K562 (cell line): ENCODE data around the gene STK26. TPM values are rescaled to one million over a fixed set of nuclear protein-coding genes. Genes with fewer than 3 reads are reported as not detected.

Experiments
- ATAC-seq: fragments of 200-7000 bp; cut with Tn5 transposase; 3 replicates; pipeline ENCODE4 v1.9.1; 2020; ENCODE audit warnings: moderate library complexity
- BruUV-seq: library from RNA; stranded (reverse); fragments of 400-500 nt; replicated peaks from 2 replicates; lab custom pipeline; 2021; lab: Mats Ljungman, UMichigan
- CTCF ChIA-PET: fragments of 300-600 bp; formaldehyde crosslinking; extraction: SDS; loops from one replicate; lab custom pipeline; 2021; ENCODE audit warnings: low intra/inter-chr PET ratio; lab: Yijun Ruan, JAX
- POLR2A ChIA-PET: fragments of 300-600, 350-650 bp; sonication (Branson Sonifier 250); formaldehyde crosslinking; extraction: SDS; loops from one replicate; lab custom pipeline; 2021; ENCODE audit warnings: antibody characterized with exemption, inconsistent platforms; lab: Yijun Ruan, JAX
- DNase-seq, 4 experiments: peaks; one replicate each; pipeline versions ENCODE4 v3.0.0 to v3.0.0-alpha.2; 2011 to 2018; ENCODE audit warnings: low spot score in 3 of 4, mixed read lengths in 3 of 4; ENCODE audit errors: extremely low read depth in 1 of 4
- FAIRE-seq: peaks from 2 replicates; lab custom pipeline; 2011; peaks lifted over from hg19 to GRCh38; lab: Jason Lieb, UNC
- H2AFZ ChIP-seq: 2 replicates; pipeline ENCODE4 v1.6.0; 2011; ENCODE audit warnings: low read depth, low read length, control low read depth, inconsistent platforms
- H3K27ac ChIP-seq: fragments of 200-600 bp; 3 replicates; pipeline ENCODE4 v1.8.0; 2011; ENCODE audit warnings: low read depth, mild to moderate bottlenecking, control low read depth, inconsistent platforms, low read length, moderate library complexity, mixed read lengths; ENCODE audit errors: extremely low read depth
- H3K27me3 ChIP-seq, 2 experiments: fragments of 300-600 bp in 1 of 2; 2 replicates in 1 of 2; 3 replicates in 1 of 2; pipeline versions ENCODE4 v1.6.0 to v1.8.0; 2011; ENCODE audit warnings: inconsistent platforms in 2 of 2, low read length in 2 of 2, mild to moderate bottlenecking in 1 of 2, mixed read lengths in 1 of 2, moderate library complexity in 1 of 2; ENCODE audit not compliant: control insufficient read depth in 2 of 2, insufficient read depth in 2 of 2
- H3K36me3 ChIP-seq: fragments of 300-600 bp; 3 replicates; pipeline ENCODE4 v1.8.0; 2011; ENCODE audit warnings: mild to moderate bottlenecking, low read length, inconsistent platforms; ENCODE audit not compliant: control insufficient read depth, insufficient read depth
- H3K4me1 ChIP-seq, 2 experiments: fragments of 200-600 bp in 1 of 2; replicated peaks in 1 of 2; 2 replicates in 1 of 2; 3 replicates in 1 of 2; pipeline versions ENCODE4 v1.5.1 to v1.8.0; 2011; ENCODE audit warnings: inconsistent platforms in 2 of 2, low read length in 2 of 2, mild to moderate bottlenecking in 1 of 2, mixed read lengths in 1 of 2, moderate library complexity in 1 of 2; ENCODE audit not compliant: control insufficient read depth in 2 of 2, insufficient read depth in 2 of 2
- H3K4me2 ChIP-seq: 2 replicates; pipeline ENCODE4 v1.6.1; 2011; ENCODE audit warnings: low read length, control low read depth, inconsistent platforms, mixed read lengths; ENCODE audit not compliant: insufficient read depth
- H3K4me3 ChIP-seq: fragments of 200-600 bp; sonication (generic), shearing (Covaris generic); 2 replicates; pipeline ENCODE4 v1.5.1; 2016; ENCODE audit warnings: control low read depth, inconsistent platforms
- H3K79me2 ChIP-seq: fragments of 200-600 bp; 3 replicates; pipeline ENCODE4 v1.8.0; 2011; ENCODE audit warnings: low read length, inconsistent platforms; ENCODE audit not compliant: control insufficient read depth, insufficient read depth
- H3K9ac ChIP-seq, 2 experiments: 2 replicates each; pipeline versions ENCODE4 v1.6.0 to v1.6.1; 2011; ENCODE audit warnings: low read depth in 2 of 2, low read length in 2 of 2, control low read depth in 1 of 2, inconsistent platforms in 1 of 2, mild to moderate bottlenecking in 1 of 2, mixed read lengths in 1 of 2; ENCODE audit not compliant: insufficient read depth in 1 of 2
- H3K9me1 ChIP-seq: one replicate; pipeline ENCODE4 v1.6.0; 2011; ENCODE audit warnings: inconsistent platforms, mild to moderate bottlenecking, low read length, moderate library complexity; ENCODE audit not compliant: control insufficient read depth, insufficient read depth
- H3K9me3 ChIP-seq: replicated peaks from 2 replicates; pipeline ENCODE4 v1.5.1; 2011; ENCODE audit warnings: low read depth, low read length, inconsistent platforms; ENCODE audit not compliant: control insufficient read depth, insufficient read depth
- H4K20me1 ChIP-seq: replicated peaks from 2 replicates; pipeline ENCODE4 v1.6.1; 2011; ENCODE audit warnings: low read length, inconsistent platforms, mixed read lengths; ENCODE audit not compliant: control insufficient read depth, insufficient read depth
- GTF2F1 ChIP-seq: IDR thresholded peaks from 2 replicates; pipeline ENCODE4 v1.6.1; 2011; ENCODE audit warnings: low read depth, low read length, improper control_type of control experiment
- KAT7 ChIP-seq: sonication (generic); formaldehyde crosslinking; IDR thresholded peaks from 2 replicates; pipeline ENCODE4 v1.8.0; 2022; ENCODE audit warnings: missing genetic modification reagents, mild to moderate bottlenecking, borderline replicate concordance
- SRSF3 ChIP-seq: fragments of 200-400 bp; formaldehyde crosslinking; IDR thresholded peaks from 2 replicates; pipeline ENCODE4 v1.6.1; 2016; ENCODE audit warnings: mild to moderate bottlenecking, low read length, moderate library complexity; ENCODE audit not compliant: insufficient read depth
- STAT5A ChIP-seq: IDR thresholded peaks from 2 replicates; pipeline ENCODE4 v1.6.1; 2012; ENCODE audit warnings: low read length, inconsistent platforms, borderline replicate concordance
- ZNF407 ChIP-seq: fragments of 450-650 bp; IDR thresholded peaks from 2 replicates; pipeline ENCODE4 v1.6.1; 2016; ENCODE audit warnings: low read depth
- WGBS: fragments of 100-300 bp; shearing (Covaris generic); methylation state at CpG from one replicate; pipeline ENCODE4 v1.1.6; 2016; ENCODE audit warnings: low coverage, mixed read lengths; ENCODE audit not compliant: insufficient coverage; ENCODE audit errors: missing lambda C conversion rate; 5-methylcytosine and 5-hydroxymethylcytosine counted together
- in situ Hi-C: fragments of 300-500 bp; cut with MboI; formaldehyde crosslinking; loops from 4 replicates; pipeline ENCODE4 v1.15.0; 2018; ENCODE audit warnings: inconsistent platforms, mixed read lengths
- intact Hi-C: fragments of 100-400 bp; cut with micrococcal nuclease; formaldehyde crosslinking; loops from 2 replicates; pipeline ENCODE4 v1.14.2; 2022
- polyA plus RNA-seq, 8 experiments: library from polyadenylated mRNA; depleted of rRNA in 4 of 8; stranded (reverse) in 5 of 8; unstranded in 3 of 8; fragments of >200 nt; fragmentation: Nextera tagmentation in 2 of 8; fragmentation: Illumina TruSeq in 1 of 8; extraction: Ambion mirVana in 2 of 8; extraction: Trizol in 1 of 8; gene quantifications; 2 replicates each; pipeline versions ENCODE4 v1.2.1 to v1.2.3, GENCODE V29; 2011 to 2014; ENCODE audit warnings: inconsistent platforms in 1 of 8, missing spikeins in 1 of 8
- total RNA-seq, 7 experiments: library from RNA; depleted of rRNA in 6 of 7; stranded (reverse); fragments of >200 nt in 6 of 7; fragmentation: Illumina TruSeq in 2 of 7; extraction: Trizol in 2 of 7; gene quantifications; 2 replicates each; pipeline versions ENCODE4 v1.2.1 to v1.2.3, GENCODE V29; 2011 to 2021; ENCODE audit warnings: low replicate concordance in 1 of 7
- TF ChIP-seq, protein P1 (sequence below): sonication (generic); formaldehyde crosslinking; IDR thresholded peaks from 2 replicates; pipeline ENCODE4 v1.8.1; 2022; ENCODE audit warnings: missing genetic modification reagents
- TF ChIP-seq, protein P2 (sequence below), 3 experiments: fragments of 200-800 bp in 1 of 3; fragments of 250-450 bp in 1 of 3; fragments of 450-650 bp in 1 of 3; sonication (Bioruptor Pico) in 1 of 3; sonication (Bioruptor generic) in 1 of 3; formaldehyde crosslinking in 1 of 3; IDR thresholded peaks; 2 replicates each; pipeline versions ENCODE4 v1.6.1 to v1.8.0; 2016 to 2022; ENCODE audit warnings: mild to moderate bottlenecking in 2 of 3, missing genetic modification characterization in 2 of 3, missing compliant biosample characterization in 1 of 3, moderate library complexity in 1 of 3

STK26 gene
- total and polyA plus RNA-seq, 9 of the 15 experiments (the other 6 are each of a cell fraction or from before 2014, with no cell fraction given) = 28.1 to 72.9 (median 50.1) TPM

DNA sequence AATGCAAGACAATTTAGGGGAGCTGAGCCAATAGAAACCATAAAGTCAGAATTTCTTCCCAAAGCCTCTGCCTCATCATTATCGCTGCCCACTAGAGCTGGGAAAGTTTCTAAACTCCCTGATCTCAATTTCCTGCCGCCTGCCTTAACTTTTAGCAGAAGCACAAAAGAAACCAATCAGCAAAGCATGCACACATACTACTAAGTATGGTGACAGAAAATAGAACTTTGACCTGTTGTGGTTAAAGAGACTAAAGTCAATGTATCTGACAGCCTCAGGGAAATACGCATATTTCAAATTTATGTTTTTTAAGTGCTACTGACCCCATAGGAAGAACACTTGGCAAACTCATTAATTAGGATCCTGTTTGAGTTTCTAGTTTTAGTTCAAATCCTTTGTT is 10.1 kb downstream of the STK26 start:
- Histone ChIP-seq H3K9me1 (no peaks in the 10 kb centered on the region), H3K79me2 (peaks cover 97% of the 10 kb centered on the region), H3K4me2 (no peak overlapping the region), H3K9ac (no peak overlapping the region), H3K27me3 (no peaks in the 10 kb centered on the region), H3K4me1 (peaks cover 12 to 35% of the 10 kb centered on the region in 2 experiments), H3K9me3 (no peaks in the 10 kb centered on the region), H3K27ac (peak overlapping the region; percentile 40; the same call in 1 of the 3 replicates), H3K36me3 (peaks cover 32% of the 10 kb centered on the region), H3K4me3 (no peak overlapping the region), H4K20me1 (peaks cover 13% of the 10 kb centered on the region), H2AFZ (no peak overlapping the region)
- ATAC-seq (no peak), FAIRE-seq (no peak), DNase-seq (no peak)
- no TSS peak for BruUV-seq
- WGBS = 61% methylated on average over 3 of the region's 3 CpGs
- in situ Hi-C loops (no loop called here), intact Hi-C loops (no loop called here)
- POLR2A ChIA-PET = interaction anchor here (0.6 to 1.4 kb wide), 5 partner anchors 10 to 507 kb away, joined by 3 to 4 read pairs (median 3); partner anchors contain the start of gene STK26
- CTCF ChIA-PET = no interaction called here
- no peak for TF ChIP-seq SRSF3
- TF ChIP-seq KAT7 (CRISPR knock-in tag) = no peak
- TF ChIP-seq, protein P1, sequence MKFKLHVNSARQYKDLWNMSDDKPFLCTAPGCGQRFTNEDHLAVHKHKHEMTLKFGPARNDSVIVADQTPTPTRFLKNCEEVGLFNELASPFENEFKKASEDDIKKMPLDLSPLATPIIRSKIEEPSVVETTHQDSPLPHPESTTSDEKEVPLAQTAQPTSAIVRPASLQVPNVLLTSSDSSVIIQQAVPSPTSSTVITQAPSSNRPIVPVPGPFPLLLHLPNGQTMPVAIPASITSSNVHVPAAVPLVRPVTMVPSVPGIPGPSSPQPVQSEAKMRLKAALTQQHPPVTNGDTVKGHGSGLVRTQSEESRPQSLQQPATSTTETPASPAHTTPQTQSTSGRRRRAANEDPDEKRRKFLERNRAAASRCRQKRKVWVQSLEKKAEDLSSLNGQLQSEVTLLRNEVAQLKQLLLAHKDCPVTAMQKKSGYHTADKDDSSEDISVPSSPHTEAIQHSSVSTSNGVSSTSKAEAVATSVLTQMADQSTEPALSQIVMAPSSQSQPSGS (CRISPR knock-in tag) = no peak
- TF ChIP-seq STAT5A = no peak
- no peak for TF ChIP-seq ZNF407
- TF ChIP-seq, protein P2, sequence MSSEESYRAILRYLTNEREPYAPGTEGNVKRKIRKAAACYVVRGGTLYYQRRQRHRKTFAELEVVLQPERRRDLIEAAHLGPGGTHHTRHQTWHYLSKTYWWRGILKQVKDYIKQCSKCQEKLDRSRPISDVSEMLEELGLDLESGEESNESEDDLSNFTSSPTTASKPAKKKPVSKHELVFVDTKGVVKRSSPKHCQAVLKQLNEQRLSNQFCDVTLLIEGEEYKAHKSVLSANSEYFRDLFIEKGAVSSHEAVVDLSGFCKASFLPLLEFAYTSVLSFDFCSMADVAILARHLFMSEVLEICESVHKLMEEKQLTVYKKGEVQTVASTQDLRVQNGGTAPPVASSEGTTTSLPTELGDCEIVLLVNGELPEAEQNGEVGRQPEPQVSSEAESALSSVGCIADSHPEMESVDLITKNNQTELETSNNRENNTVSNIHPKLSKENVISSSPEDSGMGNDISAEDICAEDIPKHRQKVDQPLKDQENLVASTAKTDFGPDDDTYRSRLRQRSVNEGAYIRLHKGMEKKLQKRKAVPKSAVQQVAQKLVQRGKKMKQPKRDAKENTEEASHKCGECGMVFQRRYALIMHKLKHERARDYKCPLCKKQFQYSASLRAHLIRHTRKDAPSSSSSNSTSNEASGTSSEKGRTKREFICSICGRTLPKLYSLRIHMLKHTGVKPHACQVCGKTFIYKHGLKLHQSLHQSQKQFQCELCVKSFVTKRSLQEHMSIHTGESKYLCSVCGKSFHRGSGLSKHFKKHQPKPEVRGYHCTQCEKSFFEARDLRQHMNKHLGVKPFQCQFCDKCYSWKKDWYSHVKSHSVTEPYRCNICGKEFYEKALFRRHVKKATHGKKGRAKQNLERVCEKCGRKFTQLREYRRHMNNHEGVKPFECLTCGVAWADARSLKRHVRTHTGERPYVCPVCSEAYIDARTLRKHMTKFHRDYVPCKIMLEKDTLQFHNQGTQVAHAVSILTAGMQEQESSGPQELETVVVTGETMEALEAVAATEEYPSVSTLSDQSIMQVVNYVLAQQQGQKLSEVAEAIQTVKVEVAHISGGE (CRISPR knock-in tag; IDR thresholded peaks at IDR 0.05) = no peak
- no peak for TF ChIP-seq GTF2F1
